Measurements from ENCODE around the gene STAG3.

- TF ChIP-seq CSDC2 (CRISPR knock-in tag; IDR thresholded peaks at IDR 0.05) (no peak), RARB (CRISPR knock-in tag; IDR thresholded peaks at IDR 0.05) (no peak), PATZ1 (CRISPR knock-in tag; IDR thresholded peaks at IDR 0.05; ENCODE audit: borderline replicate concordance) (no peak), PPARA (CRISPR knock-in tag; IDR thresholded peaks at IDR 0.05; ENCODE audit: borderline replicate concordance) (no peak), ZNF8 (CRISPR knock-in tag; IDR thresholded peaks at IDR 0.05) (no peak), CREB5 (CRISPR knock-in tag; IDR thresholded peaks at IDR 0.05; ENCODE audit: low read depth) (no peak), ISL1 (CRISPR knock-in tag; IDR thresholded peaks at IDR 0.05) (no peak), TCF4 (CRISPR knock-in tag; IDR thresholded peaks at IDR 0.05; ENCODE audit: borderline replicate concordance) (no peak), ZFP3 (CRISPR knock-in tag; IDR thresholded peaks at IDR 0.05) (no peak)
Observed at GRCh38 chr7:100142461-100142860, 35.3 kb upstream of the STAG3 start.
